DND-41 (cell line): ENCODE measurements around the gene MRS2.
"Not testable (repeated sequence)": the region's sequence is repeated elsewhere in the genome, so short reads cannot be mapped to it uniquely, and the experiment has no call there.

ENCODE experiments used
- CTCF ChIP-seq: IDR thresholded peaks from 2 replicates; pipeline ENCODE4 v1.5.1; 2012; ENCODE audit warnings: borderline replicate concordance, low read length, moderate library complexity, mild to moderate bottlenecking; ENCODE audit not compliant: poor library complexity, severe bottlenecking; ENCODE audit errors: extremely low read depth
- EZH2 ChIP-seq: IDR thresholded peaks from 3 replicates; pipeline ENCODE4 v1.6.1; 2012; ENCODE audit warnings: borderline replicate concordance, low read depth, mild to moderate bottlenecking, moderate library complexity, low read length, inconsistent platforms; ENCODE audit not compliant: severe bottlenecking

GRCh38 chr6:24384369-24385130 is 18.2 kb upstream of the MRS2 start:
- TF ChIP-seq CTCF, EZH2: not testable (repeated sequence)
